Measurements from ENCODE around the gene MTERF4.

MTERF4 gene

DNA sequence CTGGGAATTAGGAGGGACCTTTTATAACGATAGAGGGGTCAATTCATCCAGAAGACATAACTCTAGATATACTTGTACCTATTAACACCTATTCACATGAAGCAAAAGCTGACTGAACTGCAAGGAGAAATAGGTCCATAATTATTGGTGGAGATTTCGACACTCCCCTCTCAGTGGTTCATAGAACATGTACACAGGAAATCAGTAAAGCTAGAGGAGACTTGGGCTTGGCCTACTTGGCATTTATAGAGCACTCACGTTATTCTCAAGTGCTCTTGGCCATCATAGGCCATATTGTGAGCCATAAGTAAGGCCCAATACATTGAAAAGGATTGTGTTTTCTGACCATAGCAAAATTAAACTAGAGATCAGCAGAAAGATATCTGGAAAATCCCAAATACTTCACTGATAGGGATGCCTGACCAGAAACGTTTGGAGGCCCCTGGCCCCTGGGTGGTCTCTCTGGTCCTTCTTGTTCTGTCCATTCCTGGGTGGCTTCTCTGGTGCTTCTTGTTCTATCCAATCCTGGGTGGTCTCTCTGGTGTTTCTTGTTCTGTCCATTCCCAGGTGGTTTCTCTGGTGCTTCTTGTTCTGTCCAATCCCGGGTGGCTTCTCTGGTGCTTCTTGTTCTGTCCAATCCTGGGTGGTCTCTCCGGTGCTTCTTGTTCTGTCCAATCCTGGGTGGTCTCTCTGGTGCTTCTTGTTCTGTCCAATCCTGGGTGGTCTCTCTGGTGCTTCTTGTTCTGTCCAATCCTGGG is 54.7 kb downstream of the MTERF4 start:
- no peak for DNase-seq
